Activated effector memory CD4-positive, alpha-beta T cell treated with anti-CD3 and anti-CD28 coated beads, Interleukin-2, amount 50 U/mL, for 16 hours (primary cell): ENCODE results near the gene NEK1.
"Not testable (repeated sequence)": the region's sequence is repeated elsewhere in the genome, so short reads cannot be mapped to it uniquely, and the experiment has no call there.

Experiments
- DNase-seq: peaks from one replicate; pipeline ENCODE4 v3.0.0-alpha.2; 2020

The NEK1 gene

GRCh38 chr4:169594560-169595195 lies 17.7 kb downstream of the NEK1 start:
- DNase-seq, result no peak

- DNase-seq, result no peak
These were observed 19.3 kb downstream of the NEK1 start for GRCh38 chr4:169593050-169593560.

- no peak for DNase-seq
These were observed 28.8 kb downstream of the NEK1 start for GRCh38 chr4:169583563-169583962.

GRCh38 chr4:169582706-169583105 lies 29.7 kb downstream of the NEK1 start:
- no peak for DNase-seq

DNA sequence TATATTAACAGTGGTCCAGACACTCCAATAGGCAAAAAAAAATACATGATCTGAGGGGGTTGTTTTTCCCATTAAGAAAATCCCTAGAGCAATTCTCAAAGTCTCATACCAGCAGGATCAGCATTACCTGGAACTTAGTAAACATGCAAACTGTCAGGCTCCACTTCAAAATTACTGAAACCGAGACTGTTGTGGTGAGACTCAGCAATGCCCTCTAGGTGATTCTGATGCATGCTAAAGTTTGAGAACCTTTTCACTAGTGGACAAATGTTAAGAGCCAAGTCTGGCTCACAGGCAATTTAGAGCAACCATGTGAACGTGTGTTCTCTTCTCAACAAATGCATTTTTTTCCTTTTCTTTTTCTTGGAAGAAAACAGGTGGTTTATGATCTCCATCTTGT lies 30.2 kb downstream of the NEK1 start:
- DNase-seq, result no peak

DNA sequence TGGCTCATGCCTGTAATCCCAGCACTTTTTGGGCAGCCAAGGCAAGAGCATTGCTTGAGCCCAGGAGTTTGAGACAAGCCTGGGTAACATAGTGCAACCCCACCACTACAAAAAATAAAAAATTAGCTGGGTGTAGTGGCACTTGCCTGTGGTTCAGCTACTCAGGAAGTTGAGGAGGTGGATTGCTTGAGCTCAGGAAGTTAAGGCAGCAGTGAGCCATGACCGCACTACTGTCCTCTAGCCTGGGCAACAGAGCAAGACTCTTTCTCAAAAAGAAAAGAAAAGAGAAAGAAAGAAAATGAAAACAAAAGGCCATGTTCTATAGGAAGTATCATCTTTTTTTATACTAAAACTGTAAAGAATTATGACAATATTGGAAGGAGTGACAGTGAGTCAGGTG lies 38.5 kb downstream of the NEK1 start:
- no peak for DNase-seq

- no peak for DNase-seq
These were observed 40.9 kb downstream of the NEK1 start for GRCh38 chr4:169571435-169571834.

DNA sequence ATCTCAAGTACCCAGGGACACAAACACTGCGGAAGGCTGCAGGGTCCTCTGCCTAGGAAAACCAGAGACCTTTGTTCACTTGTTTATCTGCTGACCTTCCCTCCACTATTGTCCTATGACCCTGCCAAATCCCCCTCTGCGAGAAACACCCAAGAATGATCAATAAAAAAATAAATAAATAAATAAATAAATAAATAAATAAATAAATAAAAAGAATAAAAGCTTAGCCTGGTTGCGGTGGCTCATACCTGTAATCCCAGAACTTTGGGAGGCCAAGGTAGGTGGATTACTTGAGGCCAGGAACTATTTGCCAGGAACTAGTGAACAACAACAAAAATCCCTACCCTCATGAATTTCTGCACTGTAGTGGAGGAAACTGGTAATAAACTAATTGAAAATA lies 41.4 kb downstream of the NEK1 start:
- not testable (repeated sequence) for DNase-seq

DNA sequence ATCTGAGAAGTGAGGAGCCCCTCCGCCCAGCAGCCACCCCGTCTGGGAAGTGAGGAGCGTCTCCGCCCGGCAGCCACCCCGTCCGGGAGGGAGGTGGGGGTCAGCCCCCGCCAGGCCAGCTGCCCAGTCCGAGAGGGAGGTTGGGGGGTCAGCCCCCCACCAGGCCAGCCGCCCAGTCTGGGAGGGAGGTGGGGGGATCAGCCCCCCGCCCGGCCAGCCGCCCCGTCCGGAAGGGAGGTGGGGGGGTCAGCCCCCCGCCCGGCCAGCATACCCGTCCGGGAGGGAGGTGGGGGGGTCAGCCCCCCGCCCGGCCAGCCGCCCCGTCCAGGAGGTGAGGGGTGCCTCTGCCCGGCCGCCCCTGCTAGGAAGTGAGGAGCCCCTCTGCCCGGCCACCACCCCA lies 42.1 kb downstream of the NEK1 start:
- DNase-seq, result not testable (repeated sequence)

DNA sequence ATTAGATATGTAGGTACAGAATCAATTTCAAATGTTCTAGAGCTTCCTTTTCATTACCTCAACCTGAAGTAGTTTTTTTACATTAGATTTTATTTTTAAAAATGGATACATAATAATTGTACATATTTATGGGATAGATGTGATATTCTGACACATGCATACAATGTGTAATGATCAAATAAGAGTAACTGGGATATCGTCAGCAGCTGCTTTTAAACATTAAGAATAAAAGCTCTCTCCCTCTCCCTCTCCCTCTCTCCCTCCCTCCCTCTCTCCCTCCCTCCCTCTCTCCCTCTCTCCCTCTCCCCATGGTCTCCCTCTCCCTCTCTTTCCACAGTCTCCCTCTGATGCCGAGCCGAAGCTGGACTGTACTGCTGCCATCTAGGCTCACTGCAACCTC lies 43.2 kb downstream of the NEK1 start:
- DNase-seq, result not testable (repeated sequence)

GRCh38 chr4:169567916-169568315 lies 44.5 kb downstream of the NEK1 start:
- DNase-seq, result no peak

- DNase-seq, result no peak
These were observed 46.2 kb downstream of the NEK1 start for GRCh38 chr4:169566021-169566818.

GRCh38 chr4:169565606-169566005 lies 46.8 kb downstream of the NEK1 start:
- no peak for DNase-seq

DNA sequence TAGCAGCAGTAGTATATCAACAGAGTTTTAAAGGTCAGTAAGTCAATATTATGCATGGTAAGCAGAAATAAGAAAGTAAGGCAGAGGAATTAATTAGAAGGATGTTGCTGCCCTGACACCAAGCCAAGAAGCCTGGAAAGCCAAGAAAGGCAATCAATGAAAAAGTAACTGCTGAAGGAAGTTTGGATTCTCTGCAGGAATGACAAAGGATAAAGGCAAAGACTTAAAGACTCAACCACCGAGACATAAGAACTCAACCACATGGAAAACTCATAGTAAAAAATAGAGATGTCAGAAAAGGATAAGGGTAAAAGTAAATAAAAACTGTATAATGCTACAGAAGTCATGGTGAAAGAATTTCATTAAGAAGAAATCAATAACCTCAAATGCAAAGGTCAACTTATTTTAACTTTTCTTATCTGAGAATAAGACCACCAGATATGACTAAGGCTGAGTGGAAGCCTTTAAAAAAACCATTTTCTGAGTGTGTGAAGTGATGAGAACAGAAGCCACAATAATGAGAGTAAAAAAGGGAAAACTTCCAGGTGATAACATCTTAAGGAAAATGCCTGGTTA lies 55.2 kb downstream of the NEK1 start:
- DNase-seq, result no peak

GRCh38 chr4:169546548-169546947 lies 65.8 kb downstream of the NEK1 start:
- DNase-seq, result not testable (repeated sequence)

DNA sequence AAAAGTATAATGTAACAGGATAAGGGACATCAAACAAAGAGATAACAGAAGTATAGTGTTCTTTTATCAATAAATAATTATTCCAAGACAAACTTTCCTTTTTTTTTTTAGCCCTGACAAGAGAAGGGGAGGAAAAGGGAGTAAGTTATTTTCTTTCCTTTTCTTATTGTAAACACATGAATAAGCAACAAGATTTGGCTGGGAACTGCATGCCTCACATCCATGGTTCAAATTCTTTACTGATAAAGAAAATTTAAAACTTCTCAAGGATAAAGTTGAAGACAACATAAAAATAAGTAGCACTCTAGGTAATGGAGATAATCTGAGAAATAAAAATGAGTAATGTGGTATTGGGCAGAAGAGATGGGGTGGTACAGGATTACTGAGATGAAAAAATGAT lies 71.6 kb downstream of the NEK1 start:
- DNase-seq, result no peak

GRCh38 chr4:169530048-169530447 lies 82.3 kb downstream of the NEK1 start:
- DNase-seq, result no peak

DNA sequence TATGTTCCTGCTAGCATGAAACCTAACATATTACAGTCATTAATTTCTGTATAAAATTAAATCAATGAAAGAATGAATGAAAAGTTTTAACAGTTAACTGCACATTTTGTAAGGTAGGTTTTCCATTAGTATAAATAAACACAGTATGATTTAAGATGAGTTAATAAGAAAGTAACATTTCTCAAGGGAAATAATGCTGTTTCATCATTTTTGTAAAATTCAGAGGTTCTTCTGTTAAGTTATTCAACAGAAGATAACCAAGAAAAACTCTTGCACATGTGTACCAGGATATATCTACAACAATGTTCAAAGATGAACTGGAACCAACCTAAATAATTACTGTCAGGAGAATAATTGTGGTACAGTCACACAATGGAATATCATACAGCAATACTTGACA lies 88.6 kb downstream of the NEK1 start:
- no peak for DNase-seq

DNA sequence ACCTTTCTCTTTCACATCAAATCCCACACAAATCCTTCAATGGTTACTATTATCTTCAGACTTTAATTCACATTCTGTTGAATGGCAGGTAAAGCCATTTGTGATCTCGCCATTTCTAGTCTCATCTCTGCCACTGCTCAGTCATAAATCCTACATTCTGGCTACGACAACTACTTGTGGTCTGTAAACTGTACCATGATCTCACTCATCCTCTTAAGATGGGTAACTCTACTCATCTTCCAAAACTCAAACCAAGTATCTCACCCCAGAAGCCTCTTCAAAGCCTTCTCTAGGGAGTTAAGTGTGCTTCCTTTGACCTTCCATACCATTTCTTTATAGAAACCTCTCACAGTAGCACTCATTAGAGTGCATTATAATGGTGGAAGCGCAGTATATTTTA lies 101.8 kb downstream of the NEK1 start:
- no peak for DNase-seq

DNA sequence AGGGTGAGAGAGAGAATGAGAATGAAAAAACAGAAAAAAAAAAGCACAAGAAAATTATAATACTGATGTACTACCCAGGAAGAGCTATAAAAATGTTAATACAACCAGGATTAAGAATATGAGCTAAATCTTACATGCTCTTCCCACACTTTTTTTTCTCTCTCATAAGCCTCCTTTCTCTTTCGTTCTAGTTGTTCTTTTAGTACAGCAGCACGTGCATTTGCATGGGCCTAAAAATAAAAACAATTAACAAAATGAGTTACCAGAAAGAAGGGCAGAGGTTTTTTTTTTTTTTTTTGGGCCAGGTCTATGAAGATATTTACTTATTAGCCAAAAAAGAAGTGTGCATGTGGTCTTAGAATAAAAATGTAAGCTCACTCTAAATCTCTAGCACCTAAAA lies 105.5 kb downstream of the NEK1 start:
- DNase-seq, result no peak

GRCh38 chr4:169499907-169500306 lies 112.5 kb downstream of the NEK1 start:
- not testable (repeated sequence) for DNase-seq

GRCh38 chr4:169494234-169494633 lies 118.1 kb downstream of the NEK1 start:
- DNase-seq, result not testable (repeated sequence)

GRCh38 chr4:169493164-169493524 lies 119.2 kb downstream of the NEK1 start:
- DNase-seq, result no peak
